Astrocyte of the spinal cord (primary cell): ENCODE results near the gene NPIPA3.
"Not testable (repeated sequence)": the region's sequence is repeated elsewhere in the genome, so short reads cannot be mapped to it uniquely, and the experiment has no call there.

Experiments used
- DNase-seq: peaks from one replicate; pipeline ENCODE4 v3.0.0; 2011; ENCODE audit warnings: low read depth, low spot score
- H3K4me3 ChIP-seq: 2 replicates; pipeline ENCODE4 v1.5.1; 2011; ENCODE audit warnings: low read depth, mild to moderate bottlenecking, low read length, moderate library complexity
- in situ Hi-C: cut with HindIII; loops from 2 replicates; pipeline ENCODE4 v1.10.0; 2017; ENCODE audit warnings: low sequenced_read_pairs
- TF ChIP-seq, protein P1 (sequence below): IDR thresholded peaks from 2 replicates; pipeline ENCODE4 v1.5.1; 2012; ENCODE audit warnings: low read depth, mild to moderate bottlenecking, low read length, inconsistent platforms

The NPIPA3 gene

DNA sequence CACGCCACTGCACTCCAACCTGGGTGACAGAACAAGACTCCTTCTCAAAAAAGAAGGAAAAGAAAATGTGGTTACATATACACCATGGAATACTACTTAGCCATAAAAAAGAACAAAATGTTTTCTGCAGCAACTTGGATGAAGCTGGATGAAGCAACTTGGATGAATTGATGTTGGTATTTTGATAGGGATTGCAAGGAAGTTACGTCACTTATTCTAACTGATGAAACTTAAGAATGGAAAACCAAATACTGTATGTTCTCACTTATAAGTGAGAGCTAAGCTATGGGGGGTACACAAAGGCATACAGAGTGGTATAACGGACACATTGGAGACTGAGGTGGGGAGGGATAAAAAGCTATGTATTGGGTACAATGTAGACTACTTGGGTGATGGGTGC lies 26.6 kb upstream of the NPIPA3 start:
- in situ Hi-C loops = no loop called here
- TF ChIP-seq, protein P1, sequence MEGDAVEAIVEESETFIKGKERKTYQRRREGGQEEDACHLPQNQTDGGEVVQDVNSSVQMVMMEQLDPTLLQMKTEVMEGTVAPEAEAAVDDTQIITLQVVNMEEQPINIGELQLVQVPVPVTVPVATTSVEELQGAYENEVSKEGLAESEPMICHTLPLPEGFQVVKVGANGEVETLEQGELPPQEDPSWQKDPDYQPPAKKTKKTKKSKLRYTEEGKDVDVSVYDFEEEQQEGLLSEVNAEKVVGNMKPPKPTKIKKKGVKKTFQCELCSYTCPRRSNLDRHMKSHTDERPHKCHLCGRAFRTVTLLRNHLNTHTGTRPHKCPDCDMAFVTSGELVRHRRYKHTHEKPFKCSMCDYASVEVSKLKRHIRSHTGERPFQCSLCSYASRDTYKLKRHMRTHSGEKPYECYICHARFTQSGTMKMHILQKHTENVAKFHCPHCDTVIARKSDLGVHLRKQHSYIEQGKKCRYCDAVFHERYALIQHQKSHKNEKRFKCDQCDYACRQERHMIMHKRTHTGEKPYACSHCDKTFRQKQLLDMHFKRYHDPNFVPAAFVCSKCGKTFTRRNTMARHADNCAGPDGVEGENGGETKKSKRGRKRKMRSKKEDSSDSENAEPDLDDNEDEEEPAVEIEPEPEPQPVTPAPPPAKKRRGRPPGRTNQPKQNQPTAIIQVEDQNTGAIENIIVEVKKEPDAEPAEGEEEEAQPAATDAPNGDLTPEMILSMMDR = no peak
- no peak for DNase-seq
- H3K4me3 ChIP-seq = no peak overlapping the region

DNA sequence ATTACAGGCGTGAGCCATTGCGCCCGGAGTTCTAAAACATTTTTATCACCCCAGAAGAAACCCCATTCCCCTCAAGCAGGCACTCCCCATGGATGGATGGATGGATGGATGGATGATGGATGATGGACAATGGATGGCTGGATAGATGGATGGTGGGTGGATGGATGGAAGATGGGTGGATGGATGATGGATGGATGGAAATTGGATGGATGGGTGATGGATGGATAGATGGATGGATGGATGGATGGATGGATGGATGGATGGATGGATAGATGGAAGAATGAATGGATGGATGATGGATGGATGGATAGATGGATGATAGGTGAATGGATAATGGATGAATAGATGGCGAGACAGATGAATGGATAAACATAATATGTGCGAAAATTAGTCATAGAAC lies 25.6 kb upstream of the NPIPA3 start:
- TF ChIP-seq, protein P1 = no peak
- H3K4me3 ChIP-seq = no peak overlapping the region
- in situ Hi-C loops = no loop called here
- DNase-seq = no peak

DNA sequence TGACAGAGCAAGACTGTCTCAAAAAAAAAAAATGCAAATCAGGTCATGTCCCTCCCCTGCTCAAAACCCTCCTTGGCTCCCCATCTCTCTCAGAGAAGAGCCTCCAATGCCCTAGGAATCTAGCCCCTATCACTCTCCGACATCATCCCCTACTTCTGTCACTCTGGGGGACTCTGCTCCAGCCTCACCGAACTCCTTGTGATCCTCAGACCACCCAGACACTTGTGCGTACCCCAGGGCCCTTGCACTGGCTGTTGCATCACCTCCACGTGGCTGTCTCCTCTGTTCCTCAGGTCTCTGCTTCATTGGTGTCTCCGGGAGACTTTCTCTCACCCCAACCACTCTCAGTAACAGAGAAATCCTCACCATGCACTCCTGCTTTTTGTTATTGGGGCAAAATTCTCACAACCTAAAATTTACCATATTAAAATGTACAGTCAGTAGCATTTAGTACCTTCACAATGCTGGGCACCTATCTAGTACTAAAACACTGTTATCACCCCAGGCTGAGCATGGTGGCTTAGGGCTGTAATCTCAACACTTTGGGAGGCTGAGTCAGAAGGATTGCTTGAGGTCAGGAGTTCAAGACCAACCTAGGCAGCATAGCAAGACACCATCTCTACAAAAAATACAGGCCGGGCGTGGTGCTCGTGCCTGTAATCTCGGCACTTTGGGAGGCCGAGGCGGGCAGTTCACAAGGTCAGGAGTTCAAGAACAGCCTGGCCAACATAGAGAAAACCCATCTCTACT lies 24.3 kb upstream of the NPIPA3 start:
- H3K4me3 ChIP-seq = no peak overlapping the region
- TF ChIP-seq, protein P1 = no peak
- DNase-seq = no peak
- in situ Hi-C loops = no loop called here

DNA sequence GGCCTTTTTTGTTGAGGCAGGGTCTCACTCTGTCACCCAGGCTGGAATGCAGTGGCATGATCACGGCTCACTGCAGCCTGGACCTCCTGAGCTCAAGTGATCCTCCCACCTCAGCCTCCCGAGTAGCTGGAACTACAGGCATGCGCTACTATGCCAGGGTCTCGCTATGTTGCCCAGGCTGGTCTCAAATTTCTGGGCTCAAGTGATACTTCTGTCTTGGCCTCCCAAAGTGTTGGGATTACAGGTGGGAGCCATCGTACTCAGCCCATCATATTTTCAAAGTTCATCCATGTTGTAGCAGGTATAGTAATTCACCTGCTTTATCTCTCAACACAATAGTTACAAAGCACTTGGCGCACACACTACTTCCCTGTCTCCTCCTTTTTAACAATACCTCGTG lies 22.8 kb upstream of the NPIPA3 start:
- H3K4me3 ChIP-seq, in situ Hi-C loops, DNase-seq: not testable (repeated sequence)

DNA sequence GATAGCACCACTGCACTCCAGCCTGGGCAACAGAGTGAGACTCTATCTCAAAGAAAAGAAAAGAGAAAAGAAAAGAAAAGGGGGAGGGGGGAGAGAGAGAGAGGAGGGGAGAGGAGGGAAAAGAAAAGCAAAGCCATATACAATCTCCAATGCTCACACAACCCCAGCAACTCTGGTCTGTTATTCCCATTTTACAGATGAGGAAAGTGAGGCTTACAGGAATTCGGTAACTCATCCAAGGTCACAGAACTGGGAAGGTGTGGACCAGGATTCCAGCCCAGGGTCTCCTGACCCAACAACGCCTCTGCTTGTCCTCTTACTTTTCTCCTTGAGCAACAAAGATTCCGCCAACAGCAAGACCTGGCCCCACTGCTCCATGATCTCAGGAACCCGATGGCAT lies 22.1 kb upstream of the NPIPA3 start:
- in situ Hi-C loops = no loop called here

DNA sequence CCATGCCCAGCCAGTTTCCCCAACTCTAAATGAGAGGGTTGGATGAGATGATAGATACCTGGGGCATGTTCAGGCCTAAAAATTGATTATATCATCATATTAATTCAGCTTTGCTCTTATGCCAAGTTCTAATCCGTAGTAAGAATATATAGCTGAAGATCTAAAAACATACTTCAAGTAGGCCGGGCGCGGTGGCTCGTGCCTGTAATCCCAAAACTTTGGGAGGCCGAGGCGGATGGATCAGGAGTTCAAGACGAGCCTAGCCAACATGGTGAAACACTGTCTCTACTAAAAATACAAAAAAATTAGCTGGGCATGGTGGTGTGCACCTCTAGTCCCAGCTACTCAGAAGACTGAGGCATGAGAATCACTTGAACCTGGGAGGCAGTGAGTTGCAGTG lies 21.1 kb upstream of the NPIPA3 start:
- H3K4me3 ChIP-seq = no peak overlapping the region
- TF ChIP-seq, protein P1 = no peak
- in situ Hi-C loops = no loop called here
- no peak for DNase-seq

More for the DNA sequence above, 22.1 kb upstream of the NPIPA3 start:
- TF ChIP-seq, protein P1 = no peak
- no peak for DNase-seq
- no peak overlapping the region for H3K4me3 ChIP-seq

DNA sequence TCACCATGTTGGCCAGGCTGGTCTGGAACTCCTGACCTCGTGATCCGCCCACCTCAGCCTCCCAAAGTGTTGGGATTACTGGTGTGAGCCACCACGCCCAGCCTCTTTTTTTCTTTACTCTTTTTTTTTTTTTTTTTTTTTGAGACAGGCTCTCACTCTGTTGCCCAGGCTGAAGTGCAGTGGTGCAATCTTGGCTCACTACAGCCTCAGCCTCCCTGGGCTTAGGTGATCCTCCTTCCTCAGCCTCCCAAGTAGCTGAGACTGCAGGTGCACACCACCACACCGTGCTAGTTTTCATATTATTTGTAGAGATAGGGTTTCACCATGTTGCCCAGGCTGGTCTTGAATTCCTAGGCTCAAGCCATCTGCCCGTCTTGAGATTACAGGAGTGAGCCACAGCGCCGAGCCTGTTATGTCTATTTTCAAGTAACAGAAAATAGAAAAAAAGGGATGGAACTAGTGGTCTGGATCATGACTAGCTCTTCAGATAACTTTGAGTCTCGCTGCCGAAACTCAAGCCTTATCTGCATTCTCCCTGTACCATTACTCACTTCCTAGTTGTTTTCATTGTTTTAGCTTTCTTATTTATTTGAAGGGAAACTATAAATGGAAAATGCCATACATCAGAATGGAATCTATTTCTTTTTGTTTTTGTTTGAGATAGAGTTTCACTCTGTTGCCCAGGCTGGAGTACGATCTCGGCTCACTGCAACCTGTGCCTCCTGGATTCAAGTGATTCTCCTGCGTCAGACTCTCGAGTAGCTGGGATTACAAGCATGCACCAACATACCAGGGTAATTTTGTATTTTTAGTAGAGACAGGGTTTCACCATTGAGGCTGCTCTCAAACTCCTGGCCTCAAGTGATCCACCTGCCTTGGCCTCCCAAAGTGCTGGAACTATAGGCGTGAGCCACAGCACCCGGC lies 17.1 kb upstream of the NPIPA3 start:
- DNase-seq, in situ Hi-C loops, H3K4me3 ChIP-seq: not testable (repeated sequence)

DNA sequence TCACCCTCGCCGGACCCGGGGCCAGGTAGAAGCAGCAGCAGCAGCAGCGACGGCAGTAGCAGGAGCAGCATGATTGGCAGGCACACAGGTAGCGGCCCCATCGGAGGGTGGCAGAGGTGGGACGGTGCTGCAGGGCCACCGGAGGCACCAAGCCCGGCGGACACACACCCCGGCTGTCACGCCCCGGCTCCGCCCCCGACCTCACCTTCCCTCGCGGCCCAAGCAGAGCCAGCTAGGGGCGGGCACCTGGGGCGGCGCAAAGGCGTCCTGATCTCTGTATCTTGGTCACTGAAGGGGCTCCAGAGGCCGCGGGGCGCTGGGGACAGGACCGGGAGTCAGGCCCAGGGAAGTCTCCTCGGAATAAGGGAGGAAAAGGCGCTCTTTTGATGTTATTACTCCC lies 9.1 kb upstream of the NPIPA3 start, which contains the start of gene PLA2G10:
TSS of gene PLA2G10 (minus strand) at position 180 of the 400 bp plus-strand sequence. CDS start at position 101, 79 bp downstream.
- in situ Hi-C loops, H3K4me3 ChIP-seq, DNase-seq: not testable (repeated sequence)

DNA sequence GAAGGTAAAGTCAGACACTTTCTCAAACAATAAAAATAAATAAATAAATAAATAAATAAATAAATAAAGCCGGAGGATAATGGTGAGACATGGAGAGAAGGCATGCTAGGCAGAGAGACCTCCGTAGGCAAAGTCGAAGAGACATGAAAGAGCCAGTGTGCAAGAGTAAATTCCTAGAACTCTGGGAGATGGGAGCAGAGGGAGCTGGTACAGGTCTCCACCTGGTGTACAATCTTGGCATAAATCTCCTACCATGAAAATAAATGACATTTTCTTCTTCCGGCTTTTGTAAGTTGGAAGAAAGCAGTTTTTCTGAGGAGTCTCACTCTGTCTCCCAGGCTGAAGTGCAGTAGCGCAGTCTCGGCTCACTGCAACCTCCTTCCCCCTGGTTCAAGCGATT lies 1.4 kb upstream of the NPIPA3 start:
- DNase-seq, in situ Hi-C loops, H3K4me3 ChIP-seq: not testable (repeated sequence)

DNA sequence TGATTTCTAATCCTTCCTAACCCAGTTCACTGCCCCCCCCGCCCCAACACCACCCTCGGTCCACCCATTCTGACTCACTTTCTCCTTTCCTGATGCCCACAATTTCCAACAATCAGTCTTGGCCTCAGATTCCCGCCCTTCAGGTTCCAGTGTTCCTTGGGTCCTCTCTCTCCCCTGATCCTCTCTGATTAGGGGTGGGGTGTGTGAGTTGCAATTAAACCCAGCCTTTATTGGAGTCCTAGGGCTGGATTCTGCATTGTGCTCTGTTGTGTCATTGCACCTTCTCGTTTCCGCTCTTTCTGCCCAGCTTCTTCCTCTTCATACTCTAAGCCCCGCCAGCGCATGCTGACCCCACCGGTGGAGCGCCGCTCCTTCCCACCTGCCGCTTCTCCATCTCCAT lies 539 bp upstream of the NPIPA3 start:
- DNase-seq, H3K4me3 ChIP-seq, in situ Hi-C loops: not testable (repeated sequence)

DNA sequence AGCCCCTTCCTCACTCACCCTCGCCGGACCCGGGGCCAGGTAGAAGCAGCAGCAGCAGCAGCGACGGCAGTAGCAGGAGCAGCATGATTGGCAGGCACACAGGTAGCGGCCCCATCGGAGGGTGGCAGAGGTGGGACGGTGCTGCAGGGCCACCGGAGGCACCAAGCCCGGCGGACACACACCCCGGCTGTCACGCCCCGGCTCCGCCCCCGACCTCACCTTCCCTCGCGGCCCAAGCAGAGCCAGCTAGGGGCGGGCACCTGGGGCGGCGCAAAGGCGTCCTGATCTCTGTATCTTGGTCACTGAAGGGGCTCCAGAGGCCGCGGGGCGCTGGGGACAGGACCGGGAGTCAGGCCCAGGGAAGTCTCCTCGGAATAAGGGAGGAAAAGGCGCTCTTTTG lies 30.0 kb downstream of the NPIPA3 start:
- DNase-seq, in situ Hi-C loops, H3K4me3 ChIP-seq: not testable (repeated sequence)
